Dendritic cell treated with granulocyte-macrophage colony-stimulating factor and Interleukin-4, amounts not matched to agents 40 ng/mL and 50 ng/mL, for 4 days (primary cell): ENCODE results near the gene NBPF1.
"Not testable (repeated sequence)": the region's sequence is repeated elsewhere in the genome, so short reads cannot be mapped to it uniquely, and the experiment has no call there.

Experiments
- H3K27ac Mint-ChIP-seq: one replicate; pipeline ENCODE4 v1.8.0; 2022; ENCODE audit warnings: mild to moderate bottlenecking, mixed read lengths
- H3K27me3 Mint-ChIP-seq: one replicate; pipeline ENCODE4 v1.8.0; 2022; ENCODE audit warnings: mild to moderate bottlenecking, mixed read lengths
- H3K36me3 Mint-ChIP-seq: one replicate; pipeline ENCODE4 v1.8.0; 2022; ENCODE audit warnings: low read depth, mixed read lengths
- H3K4me1 Mint-ChIP-seq: one replicate; pipeline ENCODE4 v1.8.0; 2022; ENCODE audit warnings: low read depth, mixed read lengths
- H3K4me3 Mint-ChIP-seq: one replicate; pipeline ENCODE4 v1.8.0; 2022; ENCODE audit warnings: mild to moderate bottlenecking, moderate library complexity, mixed read lengths
- H3K9me3 Mint-ChIP-seq: one replicate; pipeline ENCODE4 v1.8.0; 2022; ENCODE audit warnings: mixed read lengths
- intact Hi-C: fragments of 100-400 bp; cut with micrococcal nuclease; formaldehyde crosslinking; loops from one replicate; pipeline ENCODE4 v1.15.0; 2022

The NBPF1 gene

DNA sequence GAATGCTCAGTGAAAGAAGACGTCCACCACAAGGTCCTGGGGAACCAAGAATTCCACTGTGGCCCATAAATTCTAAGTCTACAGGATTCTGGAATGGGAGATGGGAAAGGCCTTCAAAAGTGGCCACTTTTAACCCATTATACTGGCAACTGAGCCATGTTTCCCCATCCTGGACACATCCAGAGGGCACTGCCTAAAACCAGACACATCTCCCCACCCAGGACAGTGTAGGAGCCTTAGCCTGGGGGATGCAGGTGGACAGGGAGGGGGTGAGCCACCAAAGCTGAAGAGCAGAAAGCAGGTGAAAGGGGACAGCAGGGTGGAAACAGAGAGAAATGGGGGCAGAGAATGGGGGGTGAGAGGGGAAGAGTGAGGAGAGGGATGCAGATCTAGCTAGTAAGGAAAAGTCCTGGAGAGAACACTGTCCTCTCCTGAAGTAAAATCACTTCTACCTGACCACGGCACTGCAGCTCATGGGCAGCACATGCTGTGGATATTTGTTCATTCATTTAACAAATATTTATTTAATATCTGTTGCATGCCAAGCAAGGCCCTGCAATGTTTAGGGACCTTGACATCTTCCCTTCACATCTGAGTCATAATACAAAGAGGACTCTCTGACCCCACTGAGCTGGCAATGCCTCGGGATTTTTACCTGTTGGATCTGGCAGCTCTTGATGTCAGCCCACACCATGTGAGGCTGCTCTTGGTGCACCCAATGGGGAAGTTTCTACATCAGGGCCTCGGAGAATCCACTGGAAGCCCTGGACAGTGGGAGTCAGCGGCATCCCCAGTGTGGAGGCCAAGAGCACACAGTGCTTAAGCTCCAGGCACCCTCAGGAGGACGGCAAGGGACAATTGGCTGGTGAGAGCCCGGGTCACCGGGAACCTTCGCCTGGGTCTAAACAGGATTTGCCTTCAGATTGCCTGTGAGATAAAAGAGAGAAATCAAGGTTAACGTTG, 5.2 kb downstream of the NBPF1 start:
- H3K36me3 Mint-ChIP-seq, H3K27me3 Mint-ChIP-seq, H3K9me3 Mint-ChIP-seq, H3K4me1 Mint-ChIP-seq, H3K4me3 Mint-ChIP-seq, H3K27ac Mint-ChIP-seq, intact Hi-C loops: not testable (repeated sequence)

DNA sequence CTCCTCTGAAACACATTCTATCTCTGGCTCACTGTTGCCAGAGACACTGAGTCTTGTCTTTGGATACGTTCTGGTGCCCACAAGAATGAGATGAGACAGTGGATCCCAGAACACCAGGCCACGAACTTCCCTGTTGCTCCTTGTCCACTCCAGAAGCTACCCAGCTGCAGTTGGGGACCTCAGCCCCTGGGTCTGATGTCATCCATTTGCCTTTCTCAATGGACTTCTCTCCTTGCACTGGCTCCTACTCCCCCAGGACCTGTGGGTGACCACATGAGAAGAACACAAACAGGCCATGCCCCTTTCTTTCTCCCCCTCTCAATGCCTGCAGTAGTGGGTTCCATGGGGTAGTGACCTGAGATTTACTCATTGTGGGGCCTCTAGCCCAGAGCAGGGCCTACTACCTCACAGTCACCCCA, 5.9 kb downstream of the NBPF1 start:
- Mint-ChIP-seq H3K4me1 (no peaks in the 10 kb centered on the region), H3K27me3 (no peaks in the 10 kb centered on the region), H3K9me3 (no peaks in the 10 kb centered on the region), H3K36me3 (no peaks in the 10 kb centered on the region), H3K4me3 (no peak overlapping the region), H3K27ac (no peak overlapping the region)
- intact Hi-C loops, result no loop called here

DNA sequence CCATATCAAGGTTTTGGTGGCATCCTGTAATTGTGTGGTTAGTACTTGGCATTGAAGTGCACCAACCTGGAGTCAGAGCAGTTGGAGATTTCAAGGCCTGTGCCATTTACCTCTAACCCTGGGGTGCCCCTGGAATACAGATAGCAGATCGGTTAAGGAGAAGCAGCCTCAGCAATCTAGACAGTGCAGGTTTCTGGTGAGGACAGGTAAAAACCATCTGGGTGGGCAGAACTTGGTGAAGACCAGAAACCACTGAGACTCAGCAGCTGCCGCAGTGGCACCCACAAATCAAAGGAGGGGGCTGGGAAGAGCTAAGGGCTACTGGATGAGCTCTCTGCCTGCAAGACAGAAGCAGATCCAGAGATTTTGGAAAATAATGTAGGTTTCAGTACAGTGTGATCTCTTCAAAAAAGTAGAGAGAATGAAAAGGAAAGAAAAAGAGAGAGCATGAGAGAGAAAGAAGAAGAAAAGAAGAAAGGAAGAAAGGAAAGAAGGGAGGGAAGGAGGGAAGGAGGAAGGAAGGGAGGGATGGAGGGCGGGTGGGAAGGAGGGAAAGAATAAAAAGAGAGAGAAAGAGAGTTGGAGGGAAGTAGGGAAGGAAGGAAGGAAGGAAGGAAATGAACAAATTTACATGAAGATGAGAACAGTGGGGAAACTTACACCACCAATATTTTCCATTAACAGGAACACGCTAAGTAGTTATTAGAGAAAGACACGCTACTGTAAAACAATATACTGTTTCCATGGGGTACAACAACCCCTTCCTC, 6.5 kb downstream of the NBPF1 start:
- intact Hi-C loops, result not testable (repeated sequence)

DNA sequence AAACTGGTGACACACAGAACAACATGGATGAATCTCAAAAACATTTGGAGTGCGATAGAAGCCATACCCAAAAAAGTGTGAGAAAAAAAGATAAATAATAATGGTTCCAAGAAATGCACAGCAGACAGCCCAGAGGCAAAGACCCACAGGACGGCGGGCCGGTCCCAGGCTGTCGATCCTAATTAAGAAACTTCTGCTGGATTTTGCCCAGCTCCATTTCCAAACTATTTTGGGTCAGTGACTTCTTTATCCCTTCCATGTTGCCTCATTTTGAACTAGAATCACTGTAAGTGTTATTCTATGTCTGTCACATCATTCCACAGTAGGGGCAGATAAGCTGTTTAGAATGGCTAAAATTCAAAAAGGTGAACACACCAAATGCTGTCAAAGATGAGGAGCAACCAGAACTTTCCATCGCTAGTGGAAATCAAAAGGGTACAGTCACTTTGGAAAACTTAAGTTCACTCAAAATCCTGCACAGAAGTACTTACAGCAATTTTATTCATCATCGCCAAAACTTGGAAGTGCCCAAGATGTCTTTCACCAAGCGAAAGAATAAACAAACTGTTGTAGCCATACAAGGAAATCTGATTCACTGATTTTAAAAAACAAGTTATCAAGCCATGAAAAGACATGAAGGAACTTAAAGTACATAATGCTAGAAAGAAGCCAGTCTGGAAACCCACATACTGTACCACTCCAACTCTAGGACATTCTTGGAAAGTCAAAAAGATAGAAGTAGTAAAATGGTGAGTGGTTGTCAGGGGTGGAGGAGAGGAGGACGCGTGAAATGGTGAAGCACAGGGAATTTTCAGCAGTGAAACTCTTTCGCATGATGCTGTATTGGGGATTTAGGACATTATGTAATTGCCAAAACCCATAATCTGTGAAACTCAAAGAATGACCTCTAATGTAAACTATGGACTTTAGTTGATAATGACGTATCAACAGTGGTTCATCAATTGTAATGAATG, 7.5 kb downstream of the NBPF1 start:
- H3K27ac Mint-ChIP-seq, result no peak overlapping the region
- no peak overlapping the region for H3K4me3 Mint-ChIP-seq
- no peaks in the 10 kb centered on the region for H3K4me1 Mint-ChIP-seq
- intact Hi-C loops, result no loop called here
- H3K36me3 Mint-ChIP-seq, result no peaks in the 10 kb centered on the region
- H3K27me3 Mint-ChIP-seq, result no peaks in the 10 kb centered on the region
- H3K9me3 Mint-ChIP-seq, result no peaks in the 10 kb centered on the region

More for the DNA sequence above, 6.5 kb downstream of the NBPF1 start:
- not testable (repeated sequence) for H3K4me3 Mint-ChIP-seq, H3K27me3 Mint-ChIP-seq, H3K27ac Mint-ChIP-seq, H3K4me1 Mint-ChIP-seq, H3K36me3 Mint-ChIP-seq, H3K9me3 Mint-ChIP-seq

DNA sequence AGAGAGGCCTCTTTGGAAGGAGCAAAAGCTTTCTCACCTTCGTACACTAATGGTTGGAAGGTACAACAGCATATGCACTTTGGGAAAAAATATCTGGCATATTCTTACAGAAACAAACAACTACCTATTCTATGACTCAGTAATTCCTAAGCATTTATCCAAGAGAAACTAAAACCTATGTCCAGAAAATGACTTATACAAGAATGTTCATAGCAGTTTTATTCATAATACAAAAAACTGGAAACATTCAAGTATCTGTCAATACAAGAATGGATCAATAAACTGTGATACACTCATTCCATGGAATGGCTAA, 8.2 kb downstream of the NBPF1 start:
- H3K27me3 Mint-ChIP-seq, result no peaks in the 10 kb centered on the region
- H3K36me3 Mint-ChIP-seq, result no peaks in the 10 kb centered on the region
- no peaks in the 10 kb centered on the region for H3K9me3 Mint-ChIP-seq
- H3K4me1 Mint-ChIP-seq, result no peaks in the 10 kb centered on the region
- no peak overlapping the region for H3K27ac Mint-ChIP-seq
- H3K4me3 Mint-ChIP-seq, result no peak overlapping the region
- intact Hi-C loops, result no loop called here

DNA sequence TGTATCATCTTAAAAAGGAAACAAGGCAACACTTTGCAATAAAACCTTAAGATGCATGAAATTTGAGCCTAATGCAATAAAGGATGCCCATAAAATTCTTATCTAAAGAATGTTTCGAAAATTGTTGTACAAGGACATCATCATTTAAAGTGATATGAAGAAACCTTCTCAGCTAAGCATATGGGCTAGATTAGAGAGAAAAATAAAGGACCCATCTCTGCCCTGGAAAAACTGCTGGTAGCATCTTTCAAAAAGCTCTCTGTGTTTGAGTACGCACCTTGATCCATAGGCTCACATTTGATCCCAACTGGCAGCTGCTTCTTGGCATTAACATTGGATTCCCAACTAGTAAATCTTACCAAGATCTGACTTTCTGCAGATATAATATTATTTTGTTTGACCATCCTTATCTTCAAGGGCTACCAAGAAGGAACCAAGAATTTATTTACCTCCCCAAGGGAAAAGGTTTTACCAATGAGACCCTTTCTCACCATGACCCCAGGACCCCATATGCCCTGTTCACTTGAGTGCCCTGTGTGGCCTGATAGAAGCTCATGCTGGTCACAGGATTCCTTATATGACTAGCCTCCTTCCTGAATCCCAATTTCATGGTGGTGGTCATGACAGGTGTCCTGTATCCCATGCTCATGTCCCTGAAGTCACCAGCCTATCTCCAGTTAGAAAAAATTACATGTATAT, 8.7 kb downstream of the NBPF1 start:
- H3K4me1 Mint-ChIP-seq, H3K27ac Mint-ChIP-seq, H3K36me3 Mint-ChIP-seq, H3K4me3 Mint-ChIP-seq, H3K27me3 Mint-ChIP-seq, intact Hi-C loops, H3K9me3 Mint-ChIP-seq: not testable (repeated sequence)

DNA sequence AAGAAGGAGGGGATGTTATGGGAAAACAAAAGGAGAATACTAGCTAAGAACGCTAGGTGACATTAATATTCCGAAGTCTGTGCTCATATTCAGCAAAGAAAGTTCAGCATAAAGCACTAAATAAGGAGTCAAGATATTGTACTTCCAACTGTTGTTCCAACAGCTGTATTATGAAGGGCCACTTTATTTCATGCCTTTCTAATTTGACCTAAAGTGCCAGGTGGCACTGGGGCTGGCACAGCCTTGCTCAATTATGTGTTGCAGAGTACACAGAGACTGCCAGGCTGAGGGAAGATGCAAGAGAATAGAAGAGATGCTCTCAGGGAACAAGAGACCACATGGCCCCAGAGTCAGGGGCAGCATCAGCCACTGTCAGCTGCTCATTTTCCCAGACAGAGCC, 9.7 kb downstream of the NBPF1 start:
- H3K9me3 Mint-ChIP-seq, H3K4me3 Mint-ChIP-seq, H3K27me3 Mint-ChIP-seq, intact Hi-C loops, H3K36me3 Mint-ChIP-seq, H3K4me1 Mint-ChIP-seq, H3K27ac Mint-ChIP-seq: not testable (repeated sequence)

DNA sequence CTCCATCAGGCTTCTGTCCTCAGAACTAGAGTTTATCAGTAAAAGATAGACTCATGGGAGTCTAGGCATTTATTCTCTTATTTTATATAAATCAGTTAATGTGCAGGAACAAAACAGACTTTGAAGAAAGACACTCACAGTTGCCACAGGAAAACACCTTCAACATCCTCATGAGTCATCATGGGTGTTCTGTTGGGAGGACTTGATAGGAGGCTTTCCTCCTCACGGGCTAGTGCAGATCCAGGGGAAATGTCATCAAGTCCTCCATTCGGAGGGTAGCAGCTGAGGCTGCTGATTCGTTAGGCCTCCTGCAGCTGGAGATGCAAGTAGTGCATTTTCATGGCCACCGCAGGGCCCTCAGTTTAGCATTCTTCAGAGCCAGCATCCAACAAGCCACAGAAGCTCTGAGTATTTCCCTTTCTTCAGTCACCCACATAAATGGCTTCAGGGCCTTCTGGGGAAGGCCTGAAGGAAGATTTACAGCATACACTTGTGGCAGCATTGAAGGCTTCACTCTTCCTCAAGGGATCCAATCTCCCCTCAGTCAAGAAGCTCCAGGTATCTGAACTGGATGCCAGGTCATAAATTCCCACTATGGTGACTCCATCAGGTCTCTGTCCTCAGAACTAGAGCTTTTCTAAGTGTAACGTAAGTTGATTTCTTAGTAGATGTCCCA, 10.9 kb downstream of the NBPF1 start:
- H3K4me1 Mint-ChIP-seq, intact Hi-C loops, H3K27ac Mint-ChIP-seq, H3K4me3 Mint-ChIP-seq, H3K9me3 Mint-ChIP-seq, H3K27me3 Mint-ChIP-seq, H3K36me3 Mint-ChIP-seq: not testable (repeated sequence)

DNA sequence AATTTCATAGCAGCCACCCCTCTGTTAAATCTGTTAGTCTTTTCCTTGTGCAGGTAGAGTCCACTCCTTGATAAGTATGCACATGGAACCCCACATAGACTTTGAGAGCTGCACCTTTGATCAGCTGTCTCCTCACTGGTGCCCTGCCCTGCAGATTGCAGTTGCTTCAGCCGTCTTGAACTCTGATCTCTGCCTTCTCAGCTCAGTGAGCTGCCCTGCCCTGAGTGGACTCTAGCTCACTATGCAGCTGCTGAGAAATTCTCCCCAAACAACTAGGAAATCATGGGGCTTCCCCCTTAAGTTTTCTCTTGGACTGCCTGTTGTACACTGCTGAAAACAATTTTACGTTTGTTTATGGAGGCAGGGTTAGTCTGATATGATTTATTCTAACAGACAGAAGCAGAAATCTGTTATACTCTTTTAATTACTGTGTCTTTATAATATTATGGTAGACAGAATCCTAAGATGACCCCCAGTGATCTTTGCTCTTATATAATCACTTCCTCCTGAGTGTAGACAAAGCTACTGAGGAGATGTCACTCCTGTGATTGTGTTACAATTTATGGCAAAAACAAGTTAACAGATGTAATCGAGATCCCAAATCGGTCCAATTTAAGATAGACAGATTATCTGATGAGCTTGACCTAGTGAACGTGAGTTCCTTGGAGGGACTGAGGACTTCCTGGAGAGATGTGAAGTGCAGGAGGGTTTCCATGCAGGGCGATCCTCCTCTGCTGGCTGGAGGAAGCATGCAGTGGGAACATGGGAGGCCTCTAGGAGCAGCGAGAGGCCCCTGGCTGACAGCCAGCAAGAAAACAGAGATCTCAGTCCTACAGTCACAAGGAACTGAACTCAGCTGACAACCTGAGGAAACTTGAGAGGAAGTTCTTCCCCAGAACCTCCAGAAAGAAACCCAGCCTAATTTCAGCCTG, 12.2 kb downstream of the NBPF1 start:
- H3K9me3 Mint-ChIP-seq, intact Hi-C loops, H3K4me1 Mint-ChIP-seq, H3K27me3 Mint-ChIP-seq, H3K36me3 Mint-ChIP-seq, H3K27ac Mint-ChIP-seq, H3K4me3 Mint-ChIP-seq: not testable (repeated sequence)

DNA sequence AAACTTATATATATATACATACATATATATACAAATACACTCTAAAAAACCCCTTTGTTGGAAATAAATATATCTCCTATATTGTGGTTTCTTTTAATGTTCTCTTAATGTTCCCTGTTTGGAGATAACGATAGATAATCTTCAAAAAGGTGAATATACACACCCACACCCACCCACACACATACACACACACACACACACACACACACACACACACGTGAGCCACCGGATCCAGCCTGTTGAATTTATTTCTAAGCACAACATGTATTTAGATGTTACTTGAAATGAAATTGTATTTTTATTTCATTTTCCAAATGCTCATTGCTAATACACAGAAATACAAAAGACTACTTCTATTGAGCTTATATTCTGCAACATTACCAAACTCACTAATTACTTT, 14.0 kb downstream of the NBPF1 start:
- H3K4me3 Mint-ChIP-seq, H3K4me1 Mint-ChIP-seq, H3K27me3 Mint-ChIP-seq, H3K9me3 Mint-ChIP-seq, H3K36me3 Mint-ChIP-seq, intact Hi-C loops, H3K27ac Mint-ChIP-seq: not testable (repeated sequence)

DNA sequence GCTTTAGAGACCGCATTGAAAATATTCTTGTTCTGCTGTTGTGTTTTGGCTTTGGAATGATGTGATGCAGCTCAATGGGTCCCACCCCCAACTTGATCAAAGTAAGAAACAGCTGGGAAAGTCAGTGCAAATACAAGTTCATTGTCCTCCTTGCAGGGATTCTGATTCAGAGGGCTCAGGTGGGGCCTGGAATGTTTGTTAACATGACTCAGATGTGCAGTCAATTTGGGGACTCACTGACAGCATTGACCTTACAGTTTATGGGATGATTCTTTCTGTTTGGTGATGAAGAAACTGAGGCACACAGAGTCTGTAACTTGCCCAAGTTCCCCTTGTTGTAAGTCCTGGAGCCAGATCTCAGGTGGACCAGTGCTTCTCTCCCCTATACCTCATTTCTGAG, 18.1 kb downstream of the NBPF1 start:
- H3K4me1 Mint-ChIP-seq, intact Hi-C loops, H3K27ac Mint-ChIP-seq, H3K36me3 Mint-ChIP-seq, H3K9me3 Mint-ChIP-seq, H3K4me3 Mint-ChIP-seq, H3K27me3 Mint-ChIP-seq: not testable (repeated sequence)

DNA sequence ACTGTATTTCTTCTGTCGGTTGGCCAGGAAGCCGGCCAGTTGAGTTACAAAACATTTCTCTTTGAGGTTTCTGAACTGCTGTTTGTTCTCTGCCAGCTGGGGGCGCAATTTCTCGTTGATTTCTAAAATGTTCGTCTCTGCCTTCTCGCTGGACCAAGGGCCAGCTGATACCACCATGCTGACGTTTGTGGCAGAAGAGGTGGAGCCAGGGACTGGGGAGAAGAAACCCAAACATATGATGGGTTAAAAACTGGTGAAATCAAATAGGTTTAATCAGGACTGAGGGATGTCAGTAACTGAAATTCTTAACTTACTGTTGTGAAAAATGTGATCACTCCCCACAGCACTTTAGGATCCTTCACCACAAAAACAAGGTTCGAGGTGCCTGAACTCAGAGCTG, 21.5 kb downstream of the NBPF1 start:
- H3K4me1 Mint-ChIP-seq, H3K27me3 Mint-ChIP-seq, H3K4me3 Mint-ChIP-seq, H3K27ac Mint-ChIP-seq, intact Hi-C loops, H3K9me3 Mint-ChIP-seq: not testable (repeated sequence)
- peaks cover 18% of the 10 kb centered on the region for H3K36me3 Mint-ChIP-seq
